Measurements from ENCODE around the gene CFTR. TPM values are rescaled to one million over a fixed set of nuclear protein-coding genes. Genes with fewer than 3 reads are reported as not detected.
"Not testable (repeated sequence)": the region's sequence is repeated elsewhere in the genome, so short reads cannot be mapped to it uniquely, and the experiment has no call there.

Gene CFTR
- total RNA-seq, 1 experiment from 2014 or later, result 0.72 TPM

- DNase-seq (ENCODE audit: low spot score); POLR2A ChIA-PET; H3K27me3 Mint-ChIP-seq (ENCODE audit: low read depth); H3K4me1 Mint-ChIP-seq; H3K36me3 Mint-ChIP-seq; CTCF ChIA-PET; ATAC-seq; H3K27ac Mint-ChIP-seq; H3K4me3 Mint-ChIP-seq: not testable (repeated sequence)
- H3K9me3 Mint-ChIP-seq, result peaks cover 10% of the 10 kb centered on the region
Measured at GRCh38 chr7:117460815-117461214, 19.0 kb upstream of the CFTR start.

- no peak for DNase-seq (ENCODE audit: low spot score)
- H3K9me3 Mint-ChIP-seq, result no peaks in the 10 kb centered on the region
- no peak overlapping the region for H3K27ac Mint-ChIP-seq
- POLR2A ChIA-PET, result no interaction called here
- H3K4me3 Mint-ChIP-seq, result no peak overlapping the region
- H3K36me3 Mint-ChIP-seq, result no peaks in the 10 kb centered on the region
- H3K27me3 Mint-ChIP-seq (ENCODE audit: low read depth), result no peaks in the 10 kb centered on the region
- no peak for ATAC-seq
- CTCF ChIA-PET, result no interaction called here
- no peaks in the 10 kb centered on the region for H3K4me1 Mint-ChIP-seq
- TF ChIP-seq OVOL2 (CRISPR knock-in tag; IDR thresholded peaks at IDR 0.05; ENCODE audit: borderline replicate concordance) (no peak), ZNF532 (CRISPR knock-in tag; IDR thresholded peaks at IDR 0.05; ENCODE audit: borderline replicate concordance) (no peak), KAT7 (CRISPR knock-in tag; IDR thresholded peaks at IDR 0.05; ENCODE audit: borderline replicate concordance) (no peak), ZNF425 (CRISPR knock-in tag; conservative IDR thresholded peaks at IDR 0.05) (no peak), SOX15 (CRISPR knock-in tag; IDR thresholded peaks at IDR 0.05) (no peak), SMAD4 (CRISPR knock-in tag; IDR thresholded peaks at IDR 0.05) (no peak), NR3C1 (CRISPR knock-in tag; conservative IDR thresholded peaks at IDR 0.05; ENCODE audit: low read depth) (no peak), SP1 (CRISPR knock-in tag; conservative IDR thresholded peaks at IDR 0.05) (no peak), CBFB (CRISPR knock-in tag; IDR thresholded peaks at IDR 0.05; ENCODE audit: low read depth) (no peak), ZNF396 (CRISPR knock-in tag; IDR thresholded peaks at IDR 0.05; ENCODE audit: borderline replicate concordance) (no peak), SMAD3 (CRISPR knock-in tag; IDR thresholded peaks at IDR 0.05; ENCODE audit: borderline replicate concordance) (no peak), ZNF423 (CRISPR knock-in tag; IDR thresholded peaks at IDR 0.05) (no peak), TEAD1 (CRISPR knock-in tag; IDR thresholded peaks at IDR 0.05) (no peak)
Measured at GRCh38 chr7:117468174-117468573, 11.7 kb upstream of the CFTR start.

- H3K36me3 Mint-ChIP-seq, result no peaks in the 10 kb centered on the region
- ChIA-PET CTCF (no interaction called here), POLR2A (no interaction called here)
- H3K4me1 Mint-ChIP-seq, result no peaks in the 10 kb centered on the region
- H3K27me3 Mint-ChIP-seq (ENCODE audit: low read depth), result no peaks in the 10 kb centered on the region
- H3K4me3 Mint-ChIP-seq, result no peak overlapping the region
- no peak for DNase-seq (ENCODE audit: low spot score)
- no peaks in the 10 kb centered on the region for H3K9me3 Mint-ChIP-seq
- no peak for ATAC-seq
- no peak for TF ChIP-seq AR (CRISPR knock-in tag; IDR thresholded peaks at IDR 0.05)
- no peak overlapping the region for H3K27ac Mint-ChIP-seq
Measured at GRCh38 chr7:117470777-117471176, 9.0 kb upstream of the CFTR start.
